PC-9 (cell line): ENCODE results near the gene FTO. TPM values are rescaled to one million over a fixed set of nuclear protein-coding genes. Genes with fewer than 3 reads are reported as not detected.

ENCODE experiments used
- BruUV-seq: library from RNA; stranded (reverse); fragments of 400-500 nt; replicated peaks from 2 replicates; lab custom pipeline; 2021; lab: Mats Ljungman, UMichigan
- CTCF ChIA-PET: fragments of 300-600 bp; sonication (Branson Sonifier 250); formaldehyde crosslinking; loops from one replicate; lab custom pipeline; 2022; ENCODE audit warnings: antibody characterized with exemption; lab: Charles Lee
- POLR2A ChIA-PET: fragments of 300-600 bp; sonication (Branson Sonifier 250); formaldehyde crosslinking; loops from one replicate; lab custom pipeline; 2022; ENCODE audit warnings: antibody characterized with exemption; ENCODE audit not compliant: unreplicated experiment; lab: Charles Lee
- DNase-seq, 2 experiments: peaks; one replicate each; pipeline versions ENCODE4 v3.0.0 to v3.0.0-alpha.2; 2015 to 2022; ENCODE audit warnings: mixed read lengths in 1 of 2
- H2AFZ ChIP-seq: fragments of 200-600 bp; sonication (generic); 2 replicates; pipeline ENCODE4 v1.8.1; 2017; ENCODE audit warnings: antibody characterized with exemption
- H3F3A ChIP-seq: fragments of 200-600 bp; sonication (generic); 2 replicates; pipeline ENCODE4 v1.8.1; 2017; ENCODE audit warnings: antibody characterized with exemption, mild to moderate bottlenecking, low read depth; ENCODE audit not compliant: insufficient read depth
- H3K27ac ChIP-seq: fragments of 200-600 bp; sonication (generic); 2 replicates; pipeline ENCODE4 v1.6.1; 2016; ENCODE audit warnings: mixed run types
- H3K27me3 ChIP-seq: fragments of 200-600 bp; sonication (generic); 2 replicates; pipeline ENCODE4 v1.6.1; 2016; ENCODE audit warnings: low read depth, mixed run types; ENCODE audit not compliant: insufficient read depth
- H3K36me3 ChIP-seq: fragments of 200-600 bp; sonication (generic); 2 replicates; pipeline ENCODE4 v1.6.1; 2016; ENCODE audit warnings: low read depth, mixed run types
- H3K4me1 ChIP-seq: fragments of 200-600 bp; sonication (generic); replicated peaks from 2 replicates; pipeline ENCODE4 v1.6.1; 2016; ENCODE audit warnings: mixed run types; ENCODE audit not compliant: insufficient read depth
- H3K4me2 ChIP-seq: fragments of 200-600 bp; sonication (generic); 2 replicates; pipeline ENCODE4 v1.6.1; 2017; ENCODE audit warnings: mixed run types
- H3K4me3 ChIP-seq: fragments of 200-600 bp; sonication (generic); 2 replicates; pipeline ENCODE4 v1.6.1; 2016; ENCODE audit warnings: mixed run types
- H3K79me2 ChIP-seq: fragments of 200-600 bp; sonication (generic); 2 replicates; pipeline ENCODE4 v1.6.1; 2017; ENCODE audit warnings: low read depth, mixed run types
- H3K9me2 ChIP-seq: fragments of 200-600 bp; sonication (generic); 2 replicates; pipeline ENCODE4 v1.8.1; 2017; ENCODE audit warnings: mild to moderate bottlenecking; ENCODE audit not compliant: insufficient read depth
- H3K9me3 ChIP-seq: fragments of 200-600 bp; sonication (generic); 2 replicates; pipeline ENCODE4 v1.8.1; 2016; ENCODE audit warnings: low read depth; ENCODE audit not compliant: insufficient read depth
- H4K20me1 ChIP-seq: fragments of 200-600 bp; sonication (generic); 2 replicates; pipeline ENCODE4 v1.8.1; 2017; ENCODE audit not compliant: insufficient read depth
- CTCF ChIP-seq: fragments of 200-600 bp; sonication (generic); conservative IDR thresholded peaks from 2 replicates; pipeline ENCODE4 v1.6.1; 2017; ENCODE audit warnings: mixed run types, antibody characterized with exemption, mild to moderate bottlenecking, moderate library complexity
- EZH2 ChIP-seq: fragments of 200-600 bp; sonication (generic); IDR thresholded peaks from 2 replicates; pipeline ENCODE4 v1.8.0; 2017; ENCODE audit warnings: antibody characterized with exemption, low read depth
- intact Hi-C: fragments of 100-400 bp; cut with micrococcal nuclease; formaldehyde crosslinking; loops from one replicate; pipeline ENCODE4 v1.10.0; 2022; ENCODE audit not compliant: unreplicated experiment
- total RNA-seq: library from RNA; stranded (reverse); gene quantifications from 2 replicates; pipeline ENCODE4 v1.2.3, GENCODE V29; 2021

FTO gene
- total RNA-seq, 1 experiment from 2014 or later: 58.1 TPM

- no TSS peak for BruUV-seq
- Histone ChIP-seq H3K36me3 (no peaks in the 10 kb centered on the region), H3K9me3 (no peaks in the 10 kb centered on the region), H3K79me2 (peaks cover 25% of the 10 kb centered on the region), H3F3A (no peaks in the 10 kb centered on the region), H3K4me2 (no peak overlapping the region), H3K4me3 (no peak overlapping the region), H4K20me1 (no peaks in the 10 kb centered on the region), H3K4me1 (peaks cover 4% of the 10 kb centered on the region; the same call in 1 of the 2 replicates), H2AFZ (no peak overlapping the region), H3K9me2 (no peaks in the 10 kb centered on the region), H3K27me3 (no peaks in the 10 kb centered on the region), H3K27ac (no peak overlapping the region)
- TF ChIP-seq CTCF (no peak), EZH2 (no peak)
- no peak for DNase-seq
- intact Hi-C loops: no loop called here
- POLR2A ChIA-PET: no interaction called here
- CTCF ChIA-PET: no interaction called here
Measured at GRCh38 chr16:53809088-53809932, 105.4 kb downstream of the FTO start.

DNA sequence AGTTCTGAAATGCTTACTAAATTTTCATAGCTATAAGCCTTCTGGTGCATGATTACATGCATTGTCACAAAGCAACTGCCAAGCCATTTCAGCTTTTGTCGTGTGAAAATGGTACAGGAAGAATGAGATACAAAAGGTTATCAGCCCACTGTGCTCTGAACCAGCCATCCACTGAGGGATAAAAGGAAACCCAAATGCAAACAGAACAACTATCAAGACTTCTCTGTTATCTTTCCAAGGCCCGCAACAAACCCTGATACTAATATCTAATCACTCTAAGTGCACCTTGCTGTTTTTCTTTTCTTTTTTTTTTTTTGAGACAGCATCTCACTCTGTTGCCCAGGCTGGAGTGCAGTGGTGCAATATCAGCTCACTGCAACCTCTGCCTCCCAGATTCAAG is 109.0 kb downstream of the FTO start:
- H3K4me2 ChIP-seq: no peak overlapping the region
- no peak for TF ChIP-seq EZH2
- no peak for TF ChIP-seq CTCF
- H3K4me3 ChIP-seq: no peak overlapping the region
- no peaks in the 10 kb centered on the region for H3K36me3 ChIP-seq
- H2AFZ ChIP-seq: no peak overlapping the region
- H4K20me1 ChIP-seq: no peaks in the 10 kb centered on the region
- no peaks in the 10 kb centered on the region for H3K9me2 ChIP-seq
- ChIA-PET POLR2A (no interaction called here), CTCF (no interaction called here)
- H3K4me1 ChIP-seq: 0 out of 2 replicates have a peak, but pooled peaks cover 6% of the 10 kb centered on the region
- intact Hi-C loops: no loop called here
- H3K27me3 ChIP-seq: no peaks in the 10 kb centered on the region
- no peaks in the 10 kb centered on the region for H3F3A ChIP-seq
- BruUV-seq: no TSS peak
- DNase-seq: no peak
- no peak overlapping the region for H3K27ac ChIP-seq
- no peaks in the 10 kb centered on the region for H3K9me3 ChIP-seq
- peaks cover 3% of the 10 kb centered on the region; the same call in 1 of the 2 replicates for H3K79me2 ChIP-seq

DNA sequence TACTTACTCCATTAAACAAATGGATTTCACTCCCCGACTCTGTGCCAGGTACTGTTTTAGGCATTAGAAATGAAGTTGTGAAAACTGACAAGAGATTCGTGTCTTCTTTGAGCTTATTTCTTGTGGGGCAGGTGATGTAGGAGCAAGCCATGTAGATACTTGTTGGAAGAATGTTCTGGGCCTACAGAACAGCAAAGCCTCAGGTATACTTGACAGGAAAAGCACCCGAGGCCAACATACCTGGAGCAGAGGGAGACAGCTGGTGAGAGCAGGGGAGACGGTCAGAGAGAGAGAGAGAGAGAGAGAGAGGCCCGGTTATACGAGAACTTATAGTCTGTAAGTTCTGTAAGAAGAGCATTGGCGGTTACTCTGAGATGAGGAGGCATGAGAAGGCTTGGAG is 110.8 kb downstream of the FTO start:
- Histone ChIP-seq H3K4me1 (0 out of 2 replicates have a peak, but pooled peaks cover 6% of the 10 kb centered on the region), H3F3A (no peaks in the 10 kb centered on the region), H3K36me3 (no peaks in the 10 kb centered on the region), H3K27me3 (no peaks in the 10 kb centered on the region), H2AFZ (no peak overlapping the region), H3K27ac (no peak overlapping the region), H3K4me2 (no peak overlapping the region), H3K9me2 (no peaks in the 10 kb centered on the region), H4K20me1 (no peaks in the 10 kb centered on the region), H3K9me3 (no peaks in the 10 kb centered on the region), H3K4me3 (no peak overlapping the region), H3K79me2 (0 out of 2 replicates have a peak, but pooled peaks cover 6% of the 10 kb centered on the region)
- no peak for TF ChIP-seq EZH2
- no peak for TF ChIP-seq CTCF
- CTCF ChIA-PET: no interaction called here
- no peak for DNase-seq
- no TSS peak for BruUV-seq
- POLR2A ChIA-PET: interaction anchor here (0.6 kb wide), 1 partner anchor 30 kb away, joined by 6 read pairs; no protein-coding TSS in a partner anchor
- intact Hi-C loops: no loop called here
